GM12878 (cell line): ENCODE results near the gene C6orf62.

Experiments
- CTCF ChIP-seq, 3 experiments: IDR thresholded peaks in 2 of 3; conservative IDR thresholded peaks in 1 of 3; 2 replicates each; pipeline ENCODE4 v1.5.1; 2011; ENCODE audit warnings: low read depth in 3 of 3, low read length in 3 of 3, mild to moderate bottlenecking in 3 of 3, control low read depth in 2 of 3, moderate library complexity in 2 of 3, inconsistent platforms in 1 of 3, mixed read lengths in 1 of 3; ENCODE audit not compliant: control insufficient read depth in 2 of 3, insufficient read depth in 1 of 3; ENCODE audit errors: extremely low read depth in 1 of 3
- ETV6 ChIP-seq, 2 experiments: fragments of 450-650 bp in 1 of 2; IDR thresholded peaks in 1 of 2; conservative IDR thresholded peaks in 1 of 2; 2 replicates each; pipeline ENCODE4 v1.6.1; 2014; ENCODE audit warnings: antibody characterized with exemption in 1 of 2, borderline replicate concordance in 1 of 2, low read depth in 1 of 2, mild to moderate bottlenecking in 1 of 2, moderate library complexity in 1 of 2
- GABPA ChIP-seq: IDR thresholded peaks from 2 replicates; pipeline ENCODE4 v1.6.1; 2014; ENCODE audit warnings: antibody characterized with exemption, low read depth, mild to moderate bottlenecking, inconsistent platforms
- HCFC1 ChIP-seq: fragments of 150-350 bp; IDR thresholded peaks from 2 replicates; pipeline ENCODE4 v1.6.1; 2014; ENCODE audit warnings: low read length
- NFIC ChIP-seq: IDR thresholded peaks from 2 replicates; pipeline ENCODE4 v1.6.1; 2012; ENCODE audit warnings: low read depth, mild to moderate bottlenecking, inconsistent platforms, low read length, moderate library complexity
- POLR2AphosphoS5 ChIP-seq: IDR thresholded peaks from 2 replicates; pipeline ENCODE4 v1.6.1; 2011; ENCODE audit warnings: mild to moderate bottlenecking, low read length, inconsistent platforms
- RAD21 ChIP-seq: IDR thresholded peaks from 2 replicates; pipeline ENCODE4 v1.6.1; 2011; ENCODE audit warnings: mild to moderate bottlenecking, low read depth, low read length, moderate library complexity; ENCODE audit not compliant: insufficient read depth
- RFX5 ChIP-seq: IDR thresholded peaks from 2 replicates; pipeline ENCODE4 v1.6.1; 2011; ENCODE audit warnings: low read depth, low read length, improper control_type of control experiment
- SIN3A ChIP-seq: IDR thresholded peaks from 2 replicates; pipeline ENCODE4 v1.6.1; 2012; ENCODE audit warnings: low read depth, low read length, improper control_type of control experiment
- YY1 ChIP-seq: IDR thresholded peaks from 2 replicates; pipeline ENCODE4 v1.6.1; 2011; ENCODE audit warnings: low read depth, mild to moderate bottlenecking, low read length

GRCh38 chr6:24719125-24719971 lies at the start of gene C6orf62:
- TF ChIP-seq RAD21 (no peak), YY1 (peak; percentile 68), CTCF (IDR thresholded peaks at IDR 0.05 in 2 of 3, conservative IDR thresholded peaks at IDR 0.05 in 1 of 3; ENCODE audit: control insufficient read depth in 2 of 3, extremely low read depth in 1 of 3, insufficient read depth in 1 of 3, low read depth in 3 of 3, low read length in 3 of 3) (no peak), NFIC (no peak; the same call in none of the 2 replicates), GABPA (no peak), RFX5 (no peak), SIN3A (peak; percentile 83; the same call in 1 of the 2 replicates), POLR2AphosphoS5 (peak; percentile 95), HCFC1 (no peak), ETV6 (conservative IDR thresholded peaks at IDR 0.05 in 1 of 2, IDR thresholded peaks at IDR 0.05 in 1 of 2; ENCODE audit: borderline replicate concordance in 1 of 2, low read depth in 1 of 2) (no peak)
